Measurements from ENCODE around the gene NAV1.
"Not testable (repeated sequence)": the region's sequence is repeated elsewhere in the genome, so short reads cannot be mapped to it uniquely, and the experiment has no call there.

NAV1 gene

DNA sequence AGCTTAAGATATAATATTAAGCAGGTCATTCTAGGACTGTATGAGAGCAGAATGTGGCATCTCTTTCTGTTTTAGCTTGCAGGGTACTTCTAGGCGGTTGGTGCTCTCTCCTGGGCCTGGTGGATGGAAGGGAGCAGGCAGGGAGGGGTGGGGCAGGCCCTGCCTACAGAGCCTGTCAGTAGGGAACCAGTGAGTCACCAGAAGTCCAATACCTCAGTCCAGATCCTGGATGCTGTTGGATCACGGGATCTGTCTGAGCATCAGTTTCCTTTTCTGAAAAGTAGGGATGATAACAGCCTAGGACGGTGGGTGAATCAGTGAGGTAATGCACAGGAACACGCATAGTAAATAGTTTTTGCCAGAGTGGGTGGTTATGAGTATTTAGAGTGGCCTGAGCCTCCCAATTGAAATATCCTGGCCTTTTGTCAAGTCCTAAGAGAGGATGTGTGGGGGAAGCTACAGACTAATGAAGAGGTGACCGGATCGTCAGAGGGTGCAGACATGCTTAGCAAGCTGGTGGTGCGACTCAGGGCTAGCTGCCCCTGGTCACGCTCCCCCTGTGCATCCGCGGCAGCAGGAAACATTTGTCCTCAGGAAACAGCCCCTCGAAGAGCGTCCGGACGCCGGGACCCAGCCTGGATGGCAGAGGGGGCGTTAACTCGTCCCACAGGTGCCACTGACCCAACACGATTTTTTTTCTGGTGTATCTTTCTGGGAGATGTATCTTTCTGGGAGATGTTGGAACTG lies 23.9 kb downstream of the NAV1 start:
- DNase-seq: peak in 1 of 56 donors; percentile 26

DNA sequence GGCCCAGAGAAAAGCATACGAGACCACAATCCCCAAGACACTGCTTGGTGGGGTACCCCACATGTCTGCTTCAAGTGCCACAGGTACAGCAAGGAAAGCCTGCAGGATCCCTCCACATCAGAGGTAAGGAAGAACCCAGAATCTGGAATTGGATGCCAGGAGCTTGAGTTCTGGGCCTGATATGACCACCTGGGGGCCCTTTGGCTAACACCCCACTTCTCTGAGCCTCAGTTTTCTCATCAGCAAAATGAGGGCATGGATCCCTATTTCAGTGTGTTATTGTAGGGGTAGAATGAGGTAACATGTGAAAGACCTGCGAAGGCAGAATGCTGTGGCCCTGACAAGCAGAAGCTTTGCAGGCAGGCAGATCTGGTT lies 24.5 kb downstream of the NAV1 start:
- no peak for DNase-seq

DNA sequence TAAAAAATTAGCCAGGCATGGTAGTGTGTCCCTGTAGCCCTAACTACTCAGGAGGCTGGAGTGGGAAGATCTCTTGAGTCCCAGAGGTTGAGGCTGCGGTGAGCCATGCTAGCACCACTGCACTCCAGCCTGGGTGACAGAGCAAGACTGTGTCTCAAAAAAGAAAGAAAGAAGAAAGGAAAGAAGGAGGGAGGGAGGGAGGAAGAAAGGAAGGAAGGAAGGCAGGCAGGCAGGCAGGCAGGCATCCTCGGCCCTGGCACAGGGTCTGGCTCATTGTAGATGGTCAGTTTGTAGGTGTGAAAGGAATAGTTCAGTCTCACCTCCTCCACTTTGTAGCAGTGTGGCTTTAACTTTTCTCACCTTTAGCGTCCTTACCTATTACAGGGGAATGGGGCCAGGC lies 25.0 kb downstream of the NAV1 start:
- no peak for DNase-seq

DNA sequence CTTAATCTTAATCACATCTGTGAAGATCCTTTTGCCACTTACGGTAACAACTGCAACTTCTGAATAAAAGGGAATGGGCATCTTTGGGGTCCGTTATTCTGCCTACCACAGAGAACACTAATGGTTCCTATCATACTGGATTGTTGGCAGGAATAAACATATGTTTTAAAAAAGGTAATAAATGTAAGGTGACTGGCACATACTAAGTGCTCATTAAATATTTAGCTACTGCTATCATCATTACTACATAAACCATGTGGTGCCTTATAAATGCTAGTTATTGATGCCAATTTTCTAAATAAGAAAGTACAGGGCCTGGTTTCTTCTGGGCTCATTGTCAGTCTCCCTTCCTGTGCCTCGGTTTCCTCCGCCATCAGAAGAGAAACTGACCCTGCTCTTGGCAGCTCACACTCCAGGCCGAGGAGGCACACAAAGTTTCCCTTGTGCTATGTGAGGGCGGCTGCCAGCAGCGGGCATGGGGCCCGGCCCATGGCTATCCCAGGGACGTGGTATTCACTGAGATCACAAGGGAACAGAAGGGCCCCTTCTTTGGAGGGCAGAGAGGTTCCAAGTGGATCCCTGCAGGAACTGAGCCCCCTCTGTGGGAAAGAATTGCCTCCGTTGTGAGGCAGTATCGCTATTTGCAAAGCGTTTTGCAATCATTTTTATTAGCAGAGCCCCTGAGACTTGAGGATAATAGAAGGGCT lies 26.2 kb downstream of the NAV1 start:
- DNase-seq: peak in 55 of 56 donors; percentile 53 to 97 (median 92)

DNA sequence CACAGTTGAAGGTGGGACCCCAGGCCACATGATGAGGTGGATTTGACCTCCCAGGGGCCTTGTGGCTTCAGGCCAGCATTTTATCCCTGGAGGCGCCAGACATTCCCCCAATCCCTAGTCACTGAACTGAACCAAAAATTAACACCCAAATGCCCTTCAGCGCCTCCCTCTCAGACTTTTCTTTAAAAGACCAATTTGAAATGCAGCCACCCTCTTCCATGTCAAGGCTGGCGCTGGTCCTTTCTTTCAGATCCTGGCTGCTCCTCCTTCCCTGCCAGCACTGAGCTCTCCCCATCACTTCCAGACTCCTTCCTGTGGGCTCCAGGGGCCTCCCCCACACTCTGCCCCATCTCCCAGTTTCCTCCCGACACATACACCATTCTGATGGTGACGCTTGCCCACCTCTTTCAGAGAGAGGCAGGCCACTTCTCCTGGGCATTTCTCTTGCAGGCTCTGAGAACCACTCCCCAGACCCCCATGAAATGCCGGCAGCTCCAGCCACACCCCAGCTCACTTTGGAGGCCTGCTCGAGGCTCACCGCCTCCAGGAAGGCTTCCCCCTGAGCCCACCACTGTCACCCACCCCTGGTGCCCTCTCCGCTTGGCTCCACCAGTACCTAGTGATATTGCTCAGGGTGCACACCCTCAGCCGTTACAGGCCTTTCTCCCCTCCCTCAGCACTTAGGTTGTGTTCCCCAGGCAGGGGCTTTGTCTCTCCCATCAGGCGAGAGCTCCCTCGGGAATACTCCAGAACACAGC lies 27.0 kb downstream of the NAV1 start:
- DNase-seq: peak in 23 of 56 donors; percentile 39 to 84 (median 66)

DNA sequence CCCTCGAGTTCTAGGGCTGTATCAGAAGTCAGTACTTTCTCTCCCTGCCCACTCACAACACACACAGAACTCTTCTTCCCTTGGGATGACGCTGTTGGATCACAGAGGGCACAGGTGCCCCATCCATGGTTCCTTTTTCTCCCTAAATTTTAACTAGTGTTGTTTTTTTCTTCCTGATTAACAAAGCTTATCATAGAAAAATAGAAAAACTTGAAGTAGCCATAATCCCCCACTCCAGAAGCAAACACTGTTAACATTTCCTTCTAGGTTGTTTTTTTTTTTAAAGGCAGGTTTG lies 27.5 kb downstream of the NAV1 start:
- DNase-seq: no peak

DNA sequence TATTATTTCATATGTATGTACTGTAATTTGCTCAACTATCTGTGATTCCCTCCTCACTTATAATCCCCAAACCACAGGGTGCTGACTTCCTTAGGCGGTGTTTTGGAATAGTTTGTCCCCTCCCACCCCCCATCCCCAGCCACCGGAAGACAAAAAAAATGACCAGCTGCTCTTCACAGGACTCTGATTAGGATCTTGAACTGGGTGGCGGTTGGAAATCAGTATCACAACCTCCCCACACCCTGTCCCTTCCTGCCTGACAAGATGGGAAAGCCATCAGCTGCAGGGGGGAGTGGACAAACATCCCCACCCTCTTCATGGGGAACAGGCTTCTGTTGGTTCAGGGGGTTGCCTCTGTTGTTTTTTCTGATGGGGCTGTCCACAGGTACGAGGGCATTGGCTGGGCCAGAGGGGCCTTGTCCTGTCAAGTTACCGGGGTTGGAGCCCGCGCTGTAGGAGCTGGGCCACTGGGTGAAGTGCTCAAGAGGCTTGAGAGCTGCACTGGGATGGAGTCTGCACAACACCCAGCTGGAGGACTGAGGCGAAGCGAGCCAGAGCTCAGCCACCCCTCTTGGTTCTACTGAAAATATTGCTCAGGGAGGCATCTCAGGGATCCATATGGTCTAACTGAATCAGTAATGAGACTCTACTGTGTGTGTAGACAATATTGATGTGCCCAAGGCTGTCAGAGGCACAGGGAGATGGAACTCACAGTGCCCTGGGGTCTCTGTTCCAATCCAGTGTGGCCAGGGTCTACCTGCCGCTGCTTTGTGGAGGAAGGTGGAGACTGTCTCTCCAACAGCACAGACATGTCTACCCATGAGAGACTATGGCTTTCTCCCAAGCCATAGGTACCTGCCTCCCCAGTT lies 28.2 kb downstream of the NAV1 start:
- DNase-seq: no peak

DNA sequence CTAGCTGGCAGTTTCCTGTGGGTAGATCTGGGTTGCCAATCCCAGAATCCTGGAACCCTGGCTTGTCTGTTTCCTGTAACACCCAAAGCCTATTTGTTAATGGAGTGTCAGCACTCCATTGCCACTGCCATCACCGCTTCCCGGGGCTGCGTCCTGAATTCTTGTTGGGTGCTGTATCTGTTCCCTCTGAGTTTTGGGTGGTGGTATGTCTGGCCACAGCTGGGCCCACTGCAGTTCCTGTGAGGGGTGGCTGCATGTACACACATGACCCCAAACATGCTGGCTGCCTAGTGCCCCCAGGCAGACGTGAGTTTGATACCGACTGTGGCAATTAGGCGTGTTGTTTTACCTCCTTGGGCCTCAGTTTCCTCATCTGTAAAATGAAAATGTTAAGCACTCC lies 29.3 kb downstream of the NAV1 start:
- no peak for DNase-seq

DNA sequence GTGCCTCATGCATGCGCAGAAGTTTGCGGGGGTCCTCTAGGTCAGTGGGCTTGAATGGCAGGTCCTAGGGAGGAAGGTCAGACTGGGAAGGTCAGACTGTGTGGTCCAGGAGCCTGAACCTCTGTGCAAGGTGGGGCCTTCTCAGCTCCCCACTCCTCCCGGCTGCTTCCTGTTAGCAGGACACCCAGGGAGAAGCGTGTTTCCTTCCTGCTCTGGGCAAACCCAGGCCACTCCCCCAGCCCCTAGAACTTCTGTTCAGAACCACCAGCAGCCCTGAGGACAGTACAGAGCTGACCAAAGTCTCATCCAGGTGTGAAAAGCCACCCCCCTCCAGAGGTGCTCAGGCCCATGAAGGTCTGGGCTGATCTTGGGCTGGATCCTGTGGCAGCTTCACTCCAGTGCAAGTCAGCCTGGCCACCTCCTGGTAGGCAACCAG lies 29.9 kb downstream of the NAV1 start:
- DNase-seq: no peak

DNA sequence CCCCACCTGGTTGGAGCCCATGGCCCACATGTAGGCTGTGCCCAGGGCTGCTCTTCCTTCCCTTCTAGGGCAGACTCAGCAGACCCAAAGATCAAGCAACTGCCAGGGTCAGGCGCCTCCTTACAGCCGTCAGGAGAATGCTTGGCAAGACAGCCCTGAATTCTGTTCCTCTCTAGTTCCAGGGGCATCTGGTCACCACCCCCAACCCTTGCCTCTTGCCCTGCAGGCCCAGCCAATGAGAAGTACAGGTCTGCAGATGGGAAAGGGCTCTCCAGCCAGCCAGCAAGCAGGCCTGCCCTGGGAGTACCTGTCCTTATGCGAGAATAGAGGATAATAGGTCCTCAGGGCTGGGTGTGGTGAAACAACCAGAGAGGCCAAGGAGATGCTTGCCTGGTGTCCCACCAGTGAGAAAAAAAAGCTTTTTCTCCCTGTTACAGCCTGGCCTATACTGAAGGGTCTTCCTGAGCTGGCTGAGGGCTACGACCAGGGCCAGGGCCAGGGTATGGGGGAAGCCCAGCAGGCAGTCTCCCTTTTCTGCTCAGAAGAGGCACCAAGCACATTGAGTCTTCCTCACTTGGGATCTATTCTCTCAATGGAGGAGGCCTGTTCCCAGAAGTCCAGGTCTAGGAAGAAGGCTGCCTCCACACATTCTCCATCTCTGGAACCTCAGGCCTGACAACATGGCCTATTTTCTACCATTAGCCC lies 31.4 kb downstream of the NAV1 start:
- no peak for DNase-seq

DNA sequence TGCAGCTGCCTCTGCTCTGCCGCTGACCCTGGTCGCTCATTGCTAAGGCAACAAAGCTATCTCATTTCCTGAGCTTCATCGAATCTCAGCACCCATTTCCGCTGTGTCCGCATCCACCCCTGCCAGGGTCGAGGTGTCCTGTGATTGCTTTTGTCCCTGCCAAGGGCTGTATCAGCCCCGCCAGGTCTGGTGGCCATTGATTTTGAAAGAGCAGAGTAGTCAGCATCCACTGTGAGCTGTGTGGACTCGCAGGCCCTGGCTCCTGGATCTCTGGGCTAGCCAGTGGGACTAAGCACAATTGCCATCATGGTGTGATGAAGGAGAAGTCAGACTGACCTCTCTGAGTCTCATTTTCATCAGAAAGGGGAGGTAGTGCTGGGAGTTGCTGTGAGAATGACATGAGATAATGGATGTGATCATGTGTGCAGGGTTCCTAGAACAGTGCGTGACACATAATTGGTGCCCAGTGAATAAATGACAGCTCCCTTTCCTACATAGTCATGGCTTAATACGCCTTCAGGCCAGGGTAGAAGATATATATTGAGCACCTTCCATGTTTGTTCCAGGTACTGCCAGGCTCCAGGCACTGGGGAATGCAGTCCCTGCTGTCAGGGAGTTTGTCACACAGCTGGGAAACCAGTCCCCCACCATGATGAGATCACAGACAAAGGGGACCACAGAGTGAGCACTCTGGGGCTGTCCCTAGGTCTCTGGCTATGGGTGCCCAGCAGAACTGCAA lies 32.1 kb downstream of the NAV1 start:
- DNase-seq: peak in 1 of 56 donors; percentile 27

DNA sequence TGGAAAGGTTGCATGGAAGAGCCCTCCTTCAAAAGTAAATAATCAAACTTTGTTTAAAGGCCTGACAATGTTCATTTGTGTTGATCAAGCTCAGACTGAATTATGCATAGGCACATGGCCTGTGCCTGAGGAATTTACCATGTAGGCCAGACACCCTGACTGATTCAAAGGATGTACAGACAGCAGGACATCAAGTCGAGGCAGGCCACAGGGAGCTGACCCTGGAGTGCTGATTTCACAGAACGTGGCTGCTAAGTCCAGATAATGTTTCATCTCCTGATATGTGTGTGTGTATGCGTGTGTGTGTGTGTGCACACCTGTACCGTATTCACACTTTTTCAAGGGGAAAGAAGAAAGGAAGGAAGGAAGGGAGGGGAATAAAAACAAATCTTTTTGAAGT lies 34.1 kb downstream of the NAV1 start:
- no peak for DNase-seq

DNA sequence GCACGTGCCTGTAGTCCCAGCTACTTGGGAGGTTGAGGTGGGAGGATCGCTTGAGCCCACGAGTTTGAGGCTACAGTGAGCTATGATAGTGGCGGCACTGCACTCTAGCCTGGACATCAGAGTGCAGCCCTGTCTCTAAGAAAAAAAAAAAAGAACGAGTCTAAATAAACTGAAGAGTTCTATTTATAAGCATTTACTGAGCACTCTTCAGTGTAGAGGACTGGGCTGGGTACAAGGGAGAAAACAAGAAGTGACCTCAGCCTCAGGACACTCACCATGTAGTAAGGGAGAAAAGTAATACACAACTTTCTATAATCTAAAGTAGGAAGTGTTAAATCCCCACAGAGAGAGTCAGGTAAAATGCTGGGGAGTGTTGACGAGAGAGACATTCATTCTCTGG lies 35.0 kb downstream of the NAV1 start:
- no peak for DNase-seq

DNA sequence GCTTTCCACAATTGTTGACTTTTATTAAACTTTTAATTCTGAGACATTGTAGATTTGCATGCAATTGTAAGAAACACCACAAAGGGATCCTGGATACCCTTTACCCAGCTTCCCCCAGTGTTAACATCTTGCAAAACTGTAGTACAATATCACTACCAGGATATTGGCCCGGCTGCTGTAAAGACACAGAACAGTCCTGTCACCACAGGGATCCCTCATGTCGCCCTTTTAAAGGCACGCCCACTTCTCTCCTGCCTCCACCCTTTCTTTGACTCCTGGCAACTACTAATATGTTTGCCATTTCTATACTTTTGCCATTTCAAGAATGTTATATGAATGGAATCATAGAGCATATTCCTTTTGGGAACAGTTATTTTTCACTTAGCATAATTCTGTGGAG lies 37.0 kb downstream of the NAV1 start:
- DNase-seq: no peak

DNA sequence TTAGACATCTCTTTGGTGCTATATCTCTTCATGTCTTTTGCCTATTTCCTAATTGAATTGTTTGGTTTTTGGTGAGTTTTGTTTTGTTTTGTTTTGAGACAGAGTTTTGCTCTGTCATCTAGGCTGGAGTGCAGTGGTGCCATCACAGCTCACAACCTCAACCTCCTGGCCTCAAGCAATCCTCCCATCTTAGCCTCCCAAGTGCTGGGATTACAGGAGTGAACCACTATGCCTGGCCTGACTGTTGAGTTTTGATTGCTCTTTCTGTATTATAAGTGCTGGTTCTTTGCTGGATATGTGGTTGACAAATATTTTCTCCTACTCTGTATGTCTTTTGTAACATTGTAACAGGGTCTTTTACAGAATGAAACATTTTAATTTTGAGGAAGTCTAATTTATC lies 38.0 kb downstream of the NAV1 start:
- DNase-seq: no peak

DNA sequence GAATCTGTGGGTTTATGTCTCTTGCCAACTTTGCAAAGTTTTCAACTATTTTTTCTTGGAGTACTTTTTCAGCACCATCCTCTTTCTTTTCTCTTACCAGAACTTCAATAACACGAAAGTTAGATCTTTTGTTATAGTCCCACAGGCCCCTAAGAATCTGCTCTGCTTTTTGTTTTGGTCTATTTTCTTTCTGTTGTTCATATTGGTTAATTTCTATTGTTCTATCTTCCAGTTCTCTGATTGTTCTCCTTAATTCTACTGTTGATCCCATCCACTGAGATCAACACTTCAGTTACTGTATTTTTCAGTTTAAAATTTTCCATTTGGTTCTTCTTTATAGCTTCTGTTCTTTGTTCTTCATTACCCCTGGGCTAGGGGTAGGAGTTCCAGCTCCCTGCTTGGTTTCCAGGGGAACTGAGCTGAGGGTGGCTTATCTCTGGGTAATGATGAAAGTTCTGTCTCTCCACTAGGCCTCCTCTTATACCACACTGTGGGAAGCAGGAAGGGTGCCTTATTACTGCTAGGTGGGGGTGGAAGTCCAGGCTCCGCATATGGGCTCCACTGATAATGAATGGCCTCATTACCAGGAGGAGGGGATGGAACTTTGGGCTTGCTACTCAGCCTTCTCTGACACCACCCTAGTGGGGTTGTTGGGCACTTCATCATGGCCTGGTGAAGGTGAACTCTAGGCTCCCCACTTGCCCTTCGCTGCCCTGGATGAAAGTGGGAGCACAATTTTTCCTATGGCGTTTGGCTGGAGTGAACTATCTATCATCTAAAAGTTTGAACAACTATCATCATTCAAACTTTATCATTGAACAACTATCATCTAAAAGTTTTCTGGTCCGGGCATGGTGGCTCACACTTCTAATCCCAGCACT lies 39.3 kb downstream of the NAV1 start:
- no peak for DNase-seq

DNA sequence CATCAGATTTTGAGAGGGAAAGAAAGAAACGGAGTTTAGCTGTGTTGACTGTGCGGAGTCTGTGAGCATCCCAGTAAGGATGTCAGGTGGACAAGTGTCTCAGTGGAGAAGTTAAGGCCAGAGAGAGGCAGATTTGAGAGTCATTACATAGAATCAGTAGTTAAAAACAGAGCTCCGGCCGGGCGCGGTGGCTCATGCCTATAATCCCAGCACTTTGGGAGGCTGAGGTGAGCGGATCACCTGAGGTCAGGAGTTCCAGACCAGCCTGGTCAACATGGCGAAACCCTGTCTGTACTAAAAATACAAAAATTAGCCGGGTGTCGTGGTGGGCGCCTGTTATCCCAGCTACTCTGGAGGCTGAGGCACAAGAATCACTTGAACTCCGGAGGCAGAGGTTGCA lies 42.4 kb downstream of the NAV1 start:
- DNase-seq: not testable (repeated sequence)

DNA sequence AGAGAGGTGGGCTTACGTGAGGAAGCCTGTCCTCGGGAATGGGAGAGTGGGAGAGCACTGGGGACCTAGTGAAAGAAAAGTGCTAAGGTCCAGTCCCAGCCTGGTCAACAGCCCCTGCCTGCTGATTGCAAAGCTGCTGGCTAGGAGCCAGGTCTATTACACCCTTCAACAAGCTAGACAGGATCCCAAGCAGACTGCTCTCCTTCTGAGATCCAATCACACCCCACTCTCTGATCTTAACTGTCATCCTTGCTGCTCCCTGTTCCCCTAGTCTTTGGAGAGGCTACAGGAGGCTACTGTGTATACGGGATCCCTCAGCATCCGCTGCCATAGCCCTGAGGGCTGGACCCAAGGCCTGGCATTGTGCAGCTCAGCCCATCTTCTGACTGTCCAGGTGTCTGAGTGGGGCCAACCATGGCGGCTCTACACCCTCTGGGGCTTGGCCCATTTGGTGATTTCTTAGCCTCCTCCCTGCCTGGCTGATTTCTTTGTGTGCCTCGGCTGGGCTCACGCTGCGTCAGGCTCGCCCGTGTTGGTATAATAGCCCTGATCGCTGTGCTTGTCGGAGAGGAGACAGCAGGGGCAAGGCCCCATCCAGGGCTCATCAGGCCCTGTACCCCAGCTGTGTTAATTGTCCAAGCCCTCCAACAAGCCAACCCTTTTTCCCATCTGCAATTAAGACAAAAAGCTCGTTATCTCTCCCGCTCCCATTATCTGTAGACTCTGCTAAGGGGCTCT lies 43.9 kb downstream of the NAV1 start:
- DNase-seq: peak in 5 of 56 donors; percentile 23 to 55 (median 35)

Data from nucleus accumbens (tissue), 56 donors.